Muscle of arm (tissue), 12 donors: ENCODE measurements around the gene RGMA. TPM values are rescaled to one million over a fixed set of nuclear protein-coding genes. Genes with fewer than 3 reads are reported as not detected.
"Not testable (repeated sequence)": the region's sequence is repeated elsewhere in the genome, so short reads cannot be mapped to it uniquely, and the experiment has no call there.

Source experiments
- DNase-seq: peaks from one replicate; pipeline ENCODE4 v3.0.0-alpha.2; 2013
- polyA plus RNA-seq, 12 donors: library from polyadenylated mRNA; unstranded; fragments of 120-200 nt; gene quantifications; one replicate each; pipeline ENCODE4 v1.2.1, GENCODE V29; 2013; ENCODE audit not compliant: insufficient read length in 12 of 12

The RGMA gene
- polyA plus RNA-seq, 12 donors, result 42.9 to 90.9 (median 58.4) TPM; not detected in 1

GRCh38 chr15:93068581-93069199, 20.3 kb downstream of the RGMA start:
- no peak for DNase-seq

- DNase-seq, result no peak
These were observed 21.3 kb downstream of the RGMA start for GRCh38 chr15:93067649-93068085.

GRCh38 chr15:93066834-93067648, 22.0 kb downstream of the RGMA start:
- no peak for DNase-seq

GRCh38 chr15:93066224-93066681, 22.8 kb downstream of the RGMA start:
- DNase-seq, result no peak

GRCh38 chr15:93065641-93066045, 23.4 kb downstream of the RGMA start:
- no peak for DNase-seq

GRCh38 chr15:93063796-93064690, 25.0 kb downstream of the RGMA start:
- DNase-seq, result no peak

- no peak for DNase-seq
These were observed 25.7 kb downstream of the RGMA start for GRCh38 chr15:93063262-93063671.

GRCh38 chr15:93062628-93063261, 26.3 kb downstream of the RGMA start:
- not testable (repeated sequence) for DNase-seq

- DNase-seq, result no peak
These were observed 28.4 kb downstream of the RGMA start for GRCh38 chr15:93060336-93061248.

GRCh38 chr15:93059442-93059841, 29.6 kb downstream of the RGMA start:
- DNase-seq, result no peak

- no peak for DNase-seq
These were observed 30.0 kb downstream of the RGMA start for GRCh38 chr15:93058904-93059427.

GRCh38 chr15:93058128-93058527, 30.9 kb downstream of the RGMA start:
- DNase-seq, result no peak

GRCh38 chr15:93057618-93058017, 31.4 kb downstream of the RGMA start:
- no peak for DNase-seq

- DNase-seq, result no peak
These were observed 32.2 kb downstream of the RGMA start for GRCh38 chr15:93056836-93057235.

GRCh38 chr15:93055211-93055610, 33.8 kb downstream of the RGMA start:
- no peak for DNase-seq

GRCh38 chr15:93052090-93052879, 36.7 kb downstream of the RGMA start:
- DNase-seq, result no peak

- DNase-seq, result no peak
These were observed 37.5 kb downstream of the RGMA start for GRCh38 chr15:93051236-93052089.

GRCh38 chr15:93050648-93051047, 38.4 kb downstream of the RGMA start:
- DNase-seq, result no peak
